ENCODE data around the gene E2F3.

GRCh38 chr6:20415304-20415703 is 13.6 kb downstream of the E2F3 start:
- TF ChIP-seq POLR2A (IDR thresholded peaks at IDR 0.05) = no peak
- TF ChIP-seq CTCF (IDR thresholded peaks at IDR 0.05) = no peak

Data from right lobe of liver (tissue), 4 donors.